Mononuclear cell (primary cell): ENCODE measurements around the gene SOX10. TPM values are rescaled to one million over a fixed set of nuclear protein-coding genes. Genes with fewer than 3 reads are reported as not detected.

Source experiments
- H3K27me3 ChIP-seq: 2 replicates; pipeline ENCODE4 v1.6.0; 2011; ENCODE audit warnings: low read length, control low read depth; ENCODE audit not compliant: insufficient read depth
- H3K4me1 ChIP-seq: 2 replicates; pipeline ENCODE4 v1.5.1; 2011; ENCODE audit warnings: mild to moderate bottlenecking, low read length, control low read depth; ENCODE audit not compliant: insufficient read depth
- H3K4me3 ChIP-seq: 2 replicates; pipeline ENCODE4 v1.5.1; 2011; ENCODE audit warnings: mild to moderate bottlenecking, low read length, moderate library complexity
- H3K9me3 ChIP-seq: 2 replicates; pipeline ENCODE4 v1.5.1; 2011; ENCODE audit warnings: low read depth, mild to moderate bottlenecking, control low read depth, low read length
- total RNA-seq: library from RNA; depleted of rRNA; stranded (reverse); fragments of >200 nt; gene quantifications from one replicate; pipeline ENCODE4 v1.2.3, GENCODE V29; 2012

Gene SOX10
- total RNA-seq, 1 donor, result not detected

DNA sequence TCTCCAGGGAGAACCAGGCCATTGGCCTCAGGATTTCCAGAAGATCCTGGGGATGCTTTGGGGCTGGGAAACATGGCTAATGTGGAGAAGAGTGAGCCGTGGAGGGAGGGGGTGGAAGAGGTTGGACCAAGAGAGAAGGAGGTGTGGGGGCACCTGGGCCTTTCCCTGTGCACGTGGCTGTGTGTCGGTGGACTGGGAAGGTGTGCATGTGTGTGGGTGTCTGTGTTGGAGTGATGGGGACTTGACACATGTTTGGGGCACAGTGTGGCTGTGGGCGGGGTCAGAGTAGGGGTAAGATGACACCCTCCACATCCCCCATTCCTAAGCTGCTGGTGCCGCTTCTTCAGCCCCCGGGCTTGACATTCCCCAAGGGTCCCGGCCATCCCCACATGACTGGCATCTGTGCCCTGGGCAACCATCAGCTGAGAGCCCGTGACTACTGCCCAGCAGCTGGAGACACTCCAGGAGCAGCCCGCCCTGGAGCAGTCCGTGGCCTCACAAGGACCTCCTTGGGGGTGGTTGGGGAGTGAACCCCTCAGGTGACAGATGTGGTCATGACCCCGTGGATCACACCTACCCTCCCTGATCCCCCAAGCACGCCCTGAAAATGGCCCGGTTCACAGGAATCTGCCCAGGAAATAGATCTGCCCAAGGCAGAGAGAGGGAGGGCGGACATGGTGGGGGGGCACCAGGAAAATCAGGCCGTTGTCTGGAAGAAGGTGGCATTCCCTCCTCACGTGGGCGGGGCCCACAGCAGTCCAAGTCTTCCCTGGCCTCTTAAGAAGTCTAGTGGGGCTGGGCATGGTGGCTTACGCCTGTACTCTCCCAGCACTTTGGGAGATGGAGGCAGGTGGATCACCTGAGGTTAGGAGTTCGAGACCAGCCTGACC, 34.8 kb upstream of the SOX10 start:
- Histone ChIP-seq H3K27me3 (no peaks in the 10 kb centered on the region), H3K4me1 (no peaks in the 10 kb centered on the region), H3K4me3 (no peak overlapping the region), H3K9me3 (no peaks in the 10 kb centered on the region)

DNA sequence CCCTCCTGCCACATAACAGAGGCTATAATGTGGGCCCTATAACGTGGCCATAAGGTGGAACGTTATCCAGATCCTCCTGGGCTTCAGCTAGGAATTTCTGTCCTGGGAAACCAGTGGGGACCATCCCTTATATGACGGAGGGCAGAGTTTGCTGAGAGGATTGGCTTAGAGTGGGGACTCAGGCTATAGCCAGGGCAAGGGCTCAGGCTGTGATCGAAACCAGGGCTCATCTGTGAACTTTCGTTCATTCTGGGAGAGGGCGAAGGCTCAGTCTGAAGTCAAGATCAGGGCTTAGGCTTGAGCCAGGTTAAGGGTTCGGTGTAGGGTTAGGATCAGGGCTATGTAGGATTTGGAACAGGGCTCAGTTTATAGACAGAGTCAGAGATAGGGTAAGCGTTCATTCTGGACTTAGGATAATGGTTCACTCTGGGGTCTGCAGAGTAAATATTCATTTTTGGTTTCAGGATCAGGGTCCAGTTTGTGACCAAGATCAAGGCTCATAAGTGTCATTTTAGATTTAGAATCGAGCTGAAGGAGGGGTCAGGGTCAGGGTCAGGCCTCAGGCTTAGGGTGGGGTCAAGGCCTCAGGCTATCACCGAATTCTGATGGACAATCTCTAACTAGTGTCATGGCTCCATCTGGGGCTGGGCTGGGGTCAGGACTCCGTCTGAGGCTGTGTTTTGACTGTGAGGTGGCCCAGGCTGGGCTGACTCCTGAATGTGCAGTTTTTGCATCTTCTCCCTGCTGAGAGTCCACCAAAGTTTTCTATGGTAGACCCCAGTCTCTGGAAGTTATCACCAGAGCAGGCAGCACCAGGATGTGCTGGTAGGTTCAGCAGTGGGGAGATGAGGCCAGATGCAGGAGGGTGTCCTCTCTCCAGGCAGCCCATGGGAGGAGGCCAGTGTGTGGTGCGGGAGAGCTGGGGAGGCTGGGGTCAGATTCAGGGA, 33.9 kb upstream of the SOX10 start:
- no peaks in the 10 kb centered on the region for H3K27me3 ChIP-seq
- H3K9me3 ChIP-seq, result no peaks in the 10 kb centered on the region
- no peak overlapping the region for H3K4me3 ChIP-seq
- no peaks in the 10 kb centered on the region for H3K4me1 ChIP-seq

DNA sequence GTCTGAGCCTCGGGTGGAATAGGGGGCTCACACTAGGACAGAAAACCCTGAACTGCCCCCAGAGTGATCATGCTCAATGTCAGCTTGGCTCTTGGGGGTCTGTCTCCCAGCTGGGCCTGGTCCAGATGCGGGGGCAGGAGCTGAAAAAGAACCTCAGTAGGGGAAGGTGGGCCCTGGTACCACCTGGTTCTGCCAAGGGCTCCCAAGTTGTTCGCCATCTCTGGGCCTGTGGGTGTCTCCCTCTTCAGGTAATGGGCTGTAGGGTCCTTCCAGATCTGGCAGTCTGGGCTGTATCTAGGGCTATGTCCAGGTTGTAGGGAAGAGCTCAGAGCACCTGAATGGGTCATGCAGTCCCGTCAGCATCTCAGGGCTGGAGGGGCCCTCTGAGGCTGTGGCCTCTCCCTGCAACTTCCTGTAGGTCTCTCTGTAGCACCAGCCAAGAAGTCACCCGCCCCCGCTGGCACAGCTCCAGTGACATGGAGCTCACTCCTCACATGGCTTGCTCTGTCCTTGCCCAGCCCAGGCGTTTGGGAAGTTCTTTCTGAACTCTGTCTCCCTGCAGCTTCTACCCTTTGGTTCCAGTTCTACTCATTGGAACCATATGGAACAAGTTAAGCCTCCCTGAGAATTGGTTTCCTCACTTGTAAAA, 33.0 kb upstream of the SOX10 start:
- H3K4me1 ChIP-seq, result no peaks in the 10 kb centered on the region
- H3K4me3 ChIP-seq, result no peak overlapping the region
- H3K9me3 ChIP-seq, result no peaks in the 10 kb centered on the region
- no peaks in the 10 kb centered on the region for H3K27me3 ChIP-seq

DNA sequence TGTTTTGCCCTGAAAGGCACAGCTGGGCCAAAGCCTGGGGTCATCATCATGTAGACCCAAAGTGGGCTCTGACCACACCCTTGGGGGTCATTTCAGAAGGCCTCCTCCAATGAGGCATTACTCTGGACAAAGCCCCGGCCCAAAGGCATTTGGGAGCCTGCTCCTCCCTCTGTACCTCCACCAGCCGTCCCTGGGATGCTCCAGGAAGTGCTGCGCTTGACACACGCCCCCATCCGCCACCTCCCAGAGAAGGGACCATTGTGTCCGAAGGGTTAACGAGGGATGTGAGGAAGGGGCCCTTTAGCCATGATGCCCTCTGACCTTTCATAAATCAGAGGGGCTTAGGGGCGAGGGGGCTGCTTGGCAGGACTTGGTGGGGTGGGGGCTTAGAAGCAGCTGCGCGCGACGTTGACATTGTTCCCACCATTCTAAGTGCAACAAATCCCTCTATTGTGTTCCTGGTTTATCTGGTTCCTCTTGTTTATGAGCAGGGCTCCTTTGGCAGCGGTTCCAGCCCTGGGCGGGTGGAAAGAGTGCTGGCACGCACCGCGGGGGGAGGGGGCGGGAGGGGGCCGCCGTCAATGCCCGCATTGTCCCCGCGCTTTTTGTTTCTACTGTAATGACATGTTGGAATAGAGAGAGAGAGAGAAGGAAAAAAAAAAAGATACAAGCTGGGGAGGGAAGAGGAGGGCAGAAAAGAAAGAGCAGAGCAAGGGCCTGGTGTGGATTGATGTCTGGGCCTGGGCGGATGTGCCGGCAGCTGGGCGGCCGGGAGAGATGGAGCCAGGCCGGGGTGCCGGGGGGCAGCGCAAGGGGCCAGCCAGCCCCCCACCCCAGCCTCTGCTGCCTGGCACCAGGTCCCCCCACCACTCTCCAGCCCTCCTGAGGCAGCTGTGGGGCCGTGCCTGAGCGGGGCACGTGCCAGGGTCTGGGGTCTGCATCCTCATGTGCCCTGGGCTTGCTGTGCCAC, 32.1 kb upstream of the SOX10 start:
- H3K4me1 ChIP-seq, result no peaks in the 10 kb centered on the region

GRCh38 chr22:38014083-38014482, 29.7 kb upstream of the SOX10 start:
- no peaks in the 10 kb centered on the region for H3K4me1 ChIP-seq
- H3K27me3 ChIP-seq, result no peaks in the 10 kb centered on the region
- no peaks in the 10 kb centered on the region for H3K9me3 ChIP-seq
- no peak overlapping the region for H3K4me3 ChIP-seq

More for the DNA sequence above, 32.1 kb upstream of the SOX10 start:
- Histone ChIP-seq H3K4me3 (no peak overlapping the region), H3K27me3 (no peaks in the 10 kb centered on the region), H3K9me3 (no peaks in the 10 kb centered on the region)

GRCh38 chr22:38012604-38013072, 28.3 kb upstream of the SOX10 start:
- Histone ChIP-seq H3K4me1 (no peaks in the 10 kb centered on the region), H3K9me3 (no peaks in the 10 kb centered on the region), H3K4me3 (no peak overlapping the region), H3K27me3 (no peaks in the 10 kb centered on the region)

DNA sequence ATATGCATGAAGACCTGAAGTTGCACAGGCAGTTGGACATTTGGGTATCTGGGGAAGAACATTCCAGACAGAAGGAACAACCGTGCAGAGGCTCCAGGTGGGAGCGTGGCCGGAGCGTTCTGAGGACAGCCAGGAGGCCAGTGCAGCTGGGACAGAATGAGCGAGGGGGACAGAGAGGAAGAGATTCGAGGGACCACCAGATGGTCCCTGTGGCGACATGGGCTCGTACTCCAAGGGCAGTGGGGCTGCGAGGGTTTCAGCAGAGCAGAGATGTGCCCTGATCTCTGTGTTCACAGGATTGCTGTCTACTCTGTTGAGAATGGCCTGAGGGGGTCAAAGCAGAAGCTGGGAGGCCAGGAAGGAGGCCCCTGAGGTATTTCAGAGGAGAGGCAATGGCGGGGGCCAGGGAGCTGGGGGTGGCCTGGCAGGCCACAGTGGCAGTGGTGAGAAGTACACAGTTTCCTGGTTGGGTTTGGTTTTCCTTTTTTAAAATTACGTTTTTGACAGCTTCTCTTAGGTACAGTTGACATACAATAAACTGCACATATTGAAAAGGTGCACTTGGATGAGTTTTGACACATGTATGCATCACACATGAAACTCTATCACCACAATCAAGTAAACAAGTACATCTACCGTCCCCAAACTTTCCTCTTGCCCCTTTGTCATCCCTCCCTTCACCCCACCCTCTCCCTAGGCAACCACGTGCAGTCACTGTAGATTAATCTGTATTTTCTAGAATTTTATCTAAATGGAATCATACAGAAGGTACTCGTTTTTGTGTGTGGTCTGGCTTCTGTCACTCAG, 24.8 kb upstream of the SOX10 start:
- Histone ChIP-seq H3K4me1 (no peaks in the 10 kb centered on the region), H3K4me3 (no peak overlapping the region), H3K9me3 (no peaks in the 10 kb centered on the region), H3K27me3 (no peaks in the 10 kb centered on the region)

DNA sequence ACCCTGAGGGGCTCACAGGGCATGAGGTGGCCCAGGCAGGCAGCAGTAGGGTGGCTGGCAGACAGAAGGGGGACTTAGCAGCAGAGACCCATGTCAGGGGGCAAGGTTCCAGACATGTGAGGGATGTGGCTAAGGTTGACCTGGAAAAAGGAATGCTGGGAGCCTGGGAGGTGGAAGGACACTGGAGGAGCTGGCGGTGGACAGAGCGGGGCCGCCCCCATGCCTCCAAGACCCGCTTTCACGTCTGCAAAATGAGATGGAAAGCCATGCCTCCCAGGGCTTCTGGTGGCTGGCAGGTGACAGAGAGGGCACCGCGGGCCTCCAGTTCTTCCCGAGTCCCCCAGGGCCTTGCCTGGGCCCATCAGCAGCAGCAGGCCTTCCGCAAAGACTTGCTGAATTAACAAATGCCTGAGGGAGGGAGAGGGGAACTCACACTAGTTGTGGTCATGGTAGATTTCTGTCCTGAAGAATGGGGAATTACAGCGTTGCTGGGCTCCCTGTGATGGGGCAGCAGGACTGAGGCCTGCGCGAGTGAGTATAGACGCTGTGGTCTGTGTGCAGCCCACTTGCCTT, 23.1 kb upstream of the SOX10 start:
- no peak overlapping the region for H3K4me3 ChIP-seq
- H3K27me3 ChIP-seq, result no peaks in the 10 kb centered on the region
- no peaks in the 10 kb centered on the region for H3K9me3 ChIP-seq
- H3K4me1 ChIP-seq, result no peaks in the 10 kb centered on the region

DNA sequence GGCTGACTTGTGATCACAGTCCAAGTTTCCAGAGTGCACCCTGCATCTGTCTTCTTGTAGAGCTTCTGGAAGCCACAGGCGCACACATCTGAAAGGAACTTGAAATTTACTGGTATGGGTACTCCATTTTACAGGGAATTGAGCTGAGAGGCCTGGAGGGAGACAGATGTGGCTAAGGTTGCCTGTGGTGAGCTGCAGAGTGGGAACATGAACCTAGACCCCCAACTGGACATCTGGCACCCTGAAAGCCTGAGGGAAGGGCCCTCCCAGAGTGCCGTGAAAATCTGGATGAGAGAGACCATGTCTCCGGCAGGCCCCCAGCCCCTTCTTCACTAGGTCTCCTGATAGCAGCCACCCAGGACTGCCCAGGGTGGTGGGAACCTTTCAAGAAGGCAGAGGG, 22.6 kb upstream of the SOX10 start:
- H3K4me1 ChIP-seq, result no peaks in the 10 kb centered on the region
- H3K4me3 ChIP-seq, result no peak overlapping the region
- H3K9me3 ChIP-seq, result no peaks in the 10 kb centered on the region
- H3K27me3 ChIP-seq, result no peaks in the 10 kb centered on the region

DNA sequence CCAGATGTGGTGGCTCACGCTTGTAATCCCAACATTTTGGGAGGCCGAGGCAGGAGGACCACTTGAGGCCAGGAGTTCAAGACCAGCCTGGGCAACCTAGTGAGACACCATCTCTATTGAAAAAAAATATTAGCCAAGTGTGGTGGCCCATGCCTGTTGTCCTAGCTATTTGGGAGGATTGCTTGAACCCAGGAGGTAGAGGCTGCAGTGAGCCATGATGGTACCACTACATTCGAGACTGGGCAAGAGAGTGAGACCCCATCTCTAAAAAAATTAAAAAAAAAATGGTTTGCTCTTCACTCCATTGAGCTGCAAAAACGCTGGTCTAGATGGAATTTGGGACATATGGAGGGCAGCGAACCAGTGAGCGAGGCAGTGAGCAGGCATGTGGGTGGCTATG, 21.6 kb upstream of the SOX10 start:
- Histone ChIP-seq H3K4me1 (no peaks in the 10 kb centered on the region), H3K4me3 (no peak overlapping the region), H3K9me3 (no peaks in the 10 kb centered on the region), H3K27me3 (no peaks in the 10 kb centered on the region)

GRCh38 chr22:37999640-38000272, 15.4 kb upstream of the SOX10 start:
- Histone ChIP-seq H3K9me3 (no peaks in the 10 kb centered on the region), H3K27me3 (no peaks in the 10 kb centered on the region), H3K4me3 (no peak overlapping the region), H3K4me1 (peaks cover 24% of the 10 kb centered on the region)

- Histone ChIP-seq H3K4me3 (no peak overlapping the region), H3K9me3 (no peaks in the 10 kb centered on the region), H3K27me3 (no peaks in the 10 kb centered on the region), H3K4me1 (peaks cover 26% of the 10 kb centered on the region)
These were observed 14.9 kb upstream of the SOX10 start for GRCh38 chr22:37999236-37999635.

DNA sequence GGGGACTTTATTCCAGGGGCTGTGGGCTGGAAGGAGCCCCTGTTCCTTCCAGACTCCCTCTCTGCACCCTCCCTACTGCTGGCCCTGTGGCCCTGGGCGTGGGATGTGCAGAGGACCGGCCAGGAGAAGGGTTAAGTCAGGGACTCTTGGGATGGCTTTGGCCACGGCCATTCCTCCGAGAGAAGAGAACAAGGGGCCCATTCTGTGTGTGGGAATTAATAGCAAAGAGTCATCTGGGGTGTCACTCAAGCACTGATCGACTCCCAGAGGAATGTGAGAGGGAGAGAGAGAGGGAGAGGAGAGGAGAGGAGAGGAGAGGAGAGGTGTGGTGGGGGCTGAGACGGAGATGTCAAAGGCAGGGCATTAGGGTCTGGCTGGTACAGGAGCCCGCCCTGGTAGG, 14.2 kb upstream of the SOX10 start:
- no peak overlapping the region for H3K4me3 ChIP-seq
- H3K9me3 ChIP-seq, result no peaks in the 10 kb centered on the region
- no peaks in the 10 kb centered on the region for H3K27me3 ChIP-seq
- peaks cover 26% of the 10 kb centered on the region for H3K4me1 ChIP-seq
